Left ventricle myocardium inferior (tissue), 1 donor: ENCODE data around the gene RAD18. TPM values are rescaled to one million over a fixed set of nuclear protein-coding genes. Genes with fewer than 3 reads are reported as not detected.

Experiments
- DNase-seq: peaks from one replicate; pipeline ENCODE4 v3.0.0-alpha.2; 2020
- H3K27ac ChIP-seq: fragments of 200-600 bp; replicated peaks from 2 replicates; pipeline ENCODE4 v1.8.0; 2021
- H3K27me3 ChIP-seq: fragments of 200-600 bp; 2 replicates; pipeline ENCODE4 v1.8.0; 2021; ENCODE audit warnings: low read depth
- H3K36me3 ChIP-seq: fragments of 200-600 bp; 2 replicates; pipeline ENCODE4 v1.8.0; 2021
- H3K4me1 ChIP-seq: fragments of 200-600 bp; 2 replicates; pipeline ENCODE4 v1.8.0; 2021
- H3K4me3 ChIP-seq: fragments of 200-600 bp; 2 replicates; pipeline ENCODE4 v1.8.0; 2021; ENCODE audit warnings: mild to moderate bottlenecking, moderate library complexity
- H3K9me3 ChIP-seq: fragments of 200-600 bp; replicated peaks from 2 replicates; pipeline ENCODE4 v1.8.0; 2021
- intact Hi-C: fragments of 100-400 bp; cut with micrococcal nuclease; formaldehyde crosslinking; loops from one replicate; pipeline ENCODE4 v1.11.0; 2022
- total RNA-seq: library from RNA; stranded (reverse); fragmentation: NEBNext Ultra II Directional; extraction: Animal tissue kit (Norgen Biotek cat#: 25700); gene quantifications from one replicate; pipeline ENCODE4 v1.2.1, GENCODE V29; 2021
- TF ChIP-seq, protein P1 (sequence below): fragments of 200-600 bp; IDR thresholded peaks from 2 replicates; pipeline ENCODE4 v1.8.0; 2021; ENCODE audit warnings: antibody characterized with exemption, mild to moderate bottlenecking, borderline replicate concordance
- donor health status: DM: no; HTN: yes; CAD: no; lungs with severe emphysema.

Gene RAD18
- total RNA-seq, 1 donor from 2014 or later, result 6.8 TPM

DNA sequence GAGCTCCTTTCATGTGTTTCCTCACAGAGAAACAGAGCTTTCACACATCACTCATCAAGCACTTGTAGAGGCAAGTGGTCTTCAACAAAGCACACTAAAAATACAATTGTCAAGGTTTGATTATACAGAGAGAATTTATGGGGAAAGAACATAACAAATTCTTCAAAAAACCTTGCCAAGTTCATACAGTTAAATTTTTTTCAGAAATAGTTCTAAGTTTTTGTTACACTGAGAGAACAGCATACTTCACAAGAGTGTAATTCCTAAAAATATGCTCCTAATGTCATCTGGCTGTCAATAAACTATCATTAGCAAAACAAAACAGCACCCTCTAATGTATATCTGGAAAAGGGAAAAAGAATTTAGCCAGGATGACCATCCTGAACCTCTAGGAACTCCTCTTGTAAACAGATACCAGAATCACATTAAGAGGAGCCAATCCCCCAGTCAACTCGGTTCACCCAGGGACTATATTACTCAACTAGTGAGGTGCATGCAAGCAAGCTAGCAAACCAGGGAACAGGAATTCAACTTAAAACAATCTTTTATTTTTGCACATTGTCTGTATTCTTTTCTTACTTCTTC lies 63.3 kb downstream of the RAD18 start:
- no peak for DNase-seq
- H3K36me3 ChIP-seq, result peaks cover 14% of the 10 kb centered on the region
- no peak overlapping the region for H3K27ac ChIP-seq
- H3K4me1 ChIP-seq, result peaks cover 10% of the 10 kb centered on the region
- intact Hi-C loops, result no loop called here
- TF ChIP-seq, protein P1, sequence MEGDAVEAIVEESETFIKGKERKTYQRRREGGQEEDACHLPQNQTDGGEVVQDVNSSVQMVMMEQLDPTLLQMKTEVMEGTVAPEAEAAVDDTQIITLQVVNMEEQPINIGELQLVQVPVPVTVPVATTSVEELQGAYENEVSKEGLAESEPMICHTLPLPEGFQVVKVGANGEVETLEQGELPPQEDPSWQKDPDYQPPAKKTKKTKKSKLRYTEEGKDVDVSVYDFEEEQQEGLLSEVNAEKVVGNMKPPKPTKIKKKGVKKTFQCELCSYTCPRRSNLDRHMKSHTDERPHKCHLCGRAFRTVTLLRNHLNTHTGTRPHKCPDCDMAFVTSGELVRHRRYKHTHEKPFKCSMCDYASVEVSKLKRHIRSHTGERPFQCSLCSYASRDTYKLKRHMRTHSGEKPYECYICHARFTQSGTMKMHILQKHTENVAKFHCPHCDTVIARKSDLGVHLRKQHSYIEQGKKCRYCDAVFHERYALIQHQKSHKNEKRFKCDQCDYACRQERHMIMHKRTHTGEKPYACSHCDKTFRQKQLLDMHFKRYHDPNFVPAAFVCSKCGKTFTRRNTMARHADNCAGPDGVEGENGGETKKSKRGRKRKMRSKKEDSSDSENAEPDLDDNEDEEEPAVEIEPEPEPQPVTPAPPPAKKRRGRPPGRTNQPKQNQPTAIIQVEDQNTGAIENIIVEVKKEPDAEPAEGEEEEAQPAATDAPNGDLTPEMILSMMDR, result no peak
- H3K9me3 ChIP-seq, result no peaks in the 10 kb centered on the region
- no peaks in the 10 kb centered on the region for H3K27me3 ChIP-seq
- no peak overlapping the region for H3K4me3 ChIP-seq

GRCh38 chr3:8895829-8896228 lies 67.4 kb downstream of the RAD18 start:
- Histone ChIP-seq H3K36me3 (peaks cover 14% of the 10 kb centered on the region), H3K4me1 (peaks cover 10% of the 10 kb centered on the region), H3K4me3 (no peak overlapping the region), H3K9me3 (no peaks in the 10 kb centered on the region), H3K27ac (no peak overlapping the region), H3K27me3 (no peaks in the 10 kb centered on the region)
- TF ChIP-seq, protein P1, result no peak
- no peak for DNase-seq
- intact Hi-C loops, result no loop called here

DNA sequence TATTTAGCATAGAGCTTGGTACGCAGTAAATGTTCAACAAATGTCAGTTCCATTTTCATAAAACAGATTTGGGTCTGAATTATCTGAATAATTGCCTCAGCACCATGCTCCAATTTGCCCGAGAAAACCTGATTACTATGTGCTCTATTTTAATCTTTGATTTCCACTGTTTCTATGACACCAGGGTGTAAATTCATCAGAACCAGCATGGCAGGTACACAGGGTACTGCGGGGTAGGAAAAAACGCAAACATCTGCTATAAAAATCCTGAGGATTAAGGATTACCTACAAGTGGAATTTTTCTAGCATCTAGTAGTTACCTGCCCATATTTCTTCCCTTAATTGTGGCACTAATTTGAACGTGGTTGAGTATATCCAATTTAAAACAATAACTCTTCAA lies 70.3 kb downstream of the RAD18 start:
- no peak overlapping the region for H3K4me3 ChIP-seq
- intact Hi-C loops, result no loop called here

DNA sequence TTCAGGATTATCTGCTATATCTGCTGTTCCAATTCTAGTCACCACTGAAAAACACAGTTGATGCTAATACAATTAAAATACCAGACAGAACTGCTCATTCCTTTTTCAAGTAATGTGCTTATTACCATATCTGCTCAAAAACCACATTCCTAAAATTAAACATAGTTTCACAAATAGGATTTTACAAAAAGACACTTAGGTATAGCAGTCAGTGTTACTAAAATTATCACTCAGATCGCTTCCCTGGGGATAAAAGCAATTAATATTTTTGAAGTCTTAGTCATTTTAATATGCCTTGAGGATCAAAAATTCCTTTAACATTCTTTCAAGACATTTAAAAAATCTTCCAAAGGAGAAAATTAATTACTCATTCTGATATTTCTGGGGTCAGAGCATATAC lies 71.5 kb downstream of the RAD18 start:
- Histone ChIP-seq H3K27me3 (no peaks in the 10 kb centered on the region), H3K9me3 (no peaks in the 10 kb centered on the region), H3K36me3 (peaks cover 16% of the 10 kb centered on the region), H3K4me3 (no peak overlapping the region), H3K27ac (no peak overlapping the region), H3K4me1 (peaks cover 5% of the 10 kb centered on the region)
- TF ChIP-seq, protein P1, result no peak
- intact Hi-C loops, result no loop called here
- DNase-seq, result no peak

More for the DNA sequence above, 70.3 kb downstream of the RAD18 start:
- Histone ChIP-seq H3K27ac (no peak overlapping the region), H3K27me3 (no peaks in the 10 kb centered on the region), H3K4me1 (peaks cover 3% of the 10 kb centered on the region), H3K36me3 (peaks cover 14% of the 10 kb centered on the region), H3K9me3 (no peaks in the 10 kb centered on the region)
- DNase-seq, result no peak
- TF ChIP-seq, protein P1, result no peak

DNA sequence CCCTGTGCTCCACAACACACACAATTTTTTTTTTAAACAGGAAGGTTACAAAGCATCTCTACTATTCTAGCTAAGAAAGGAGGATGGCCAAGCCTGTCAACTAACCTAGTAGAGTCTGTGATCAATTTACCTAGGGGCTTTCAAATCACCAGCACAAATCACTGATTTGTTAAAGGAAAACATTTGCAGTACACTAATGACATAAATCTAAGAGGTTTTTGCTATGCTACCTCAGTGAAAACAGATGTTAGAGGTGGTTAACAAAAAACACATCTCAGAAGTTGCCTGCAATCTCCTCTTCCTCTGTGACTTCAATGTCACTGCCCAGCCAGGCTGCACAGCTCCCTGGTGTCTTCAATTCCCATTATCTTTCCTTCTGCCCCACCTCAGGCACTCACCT lies 72.0 kb downstream of the RAD18 start:
- H3K9me3 ChIP-seq, result no peaks in the 10 kb centered on the region
- intact Hi-C loops, result no loop called here
- H3K36me3 ChIP-seq, result peaks cover 12% of the 10 kb centered on the region
- TF ChIP-seq, protein P1, result no peak
- peaks cover 5% of the 10 kb centered on the region for H3K4me1 ChIP-seq
- no peak overlapping the region for H3K27ac ChIP-seq
- H3K27me3 ChIP-seq, result no peaks in the 10 kb centered on the region
- no peak overlapping the region for H3K4me3 ChIP-seq
- DNase-seq, result no peak
